Type B pancreatic cell (in vitro differentiated cells): ENCODE measurements around the gene GALNT10. TPM values are rescaled to one million over a fixed set of nuclear protein-coding genes. Genes with fewer than 3 reads are reported as not detected.

Experiments
- DNase-seq: peaks from one replicate; pipeline ENCODE4 v3.0.0; 2021; ENCODE audit warnings: mixed read lengths; ENCODE audit not compliant: unreplicated experiment; ENCODE audit errors: extremely low spot score
- H3K27ac Mint-ChIP-seq: 2 replicates; pipeline ENCODE4 v1.8.0; 2021; ENCODE audit warnings: mild to moderate bottlenecking, mixed read lengths
- H3K27me3 Mint-ChIP-seq: 2 replicates; pipeline ENCODE4 v1.8.0; 2021; ENCODE audit warnings: mixed read lengths
- H3K36me3 Mint-ChIP-seq: 2 replicates; pipeline ENCODE4 v1.8.0; 2021; ENCODE audit warnings: mixed read lengths
- H3K4me1 Mint-ChIP-seq: one replicate; pipeline ENCODE4 v1.8.0; 2021; ENCODE audit warnings: mixed read lengths; ENCODE audit not compliant: unreplicated experiment
- H3K4me3 Mint-ChIP-seq: 2 replicates; pipeline ENCODE4 v1.8.0; 2021; ENCODE audit warnings: mild to moderate bottlenecking, mixed read lengths
- H3K9me3 Mint-ChIP-seq: 2 replicates; pipeline ENCODE4 v1.8.0; 2021; ENCODE audit warnings: mixed read lengths
- total RNA-seq: library from RNA; stranded (reverse); gene quantifications from 2 replicates; pipeline ENCODE4 v1.2.1, GENCODE V29; 2021; ENCODE audit warnings: low replicate concordance
- TF ChIP-seq, protein P1 (sequence below): fragments of 200-600 bp; sonication (generic); conservative IDR thresholded peaks from 2 replicates; pipeline ENCODE4 v1.5.0; 2021; ENCODE audit warnings: antibody characterized with exemption, mild to moderate bottlenecking

The GALNT10 gene
- total RNA-seq, 1 donor from 2014 or later: 23.0 TPM

DNA sequence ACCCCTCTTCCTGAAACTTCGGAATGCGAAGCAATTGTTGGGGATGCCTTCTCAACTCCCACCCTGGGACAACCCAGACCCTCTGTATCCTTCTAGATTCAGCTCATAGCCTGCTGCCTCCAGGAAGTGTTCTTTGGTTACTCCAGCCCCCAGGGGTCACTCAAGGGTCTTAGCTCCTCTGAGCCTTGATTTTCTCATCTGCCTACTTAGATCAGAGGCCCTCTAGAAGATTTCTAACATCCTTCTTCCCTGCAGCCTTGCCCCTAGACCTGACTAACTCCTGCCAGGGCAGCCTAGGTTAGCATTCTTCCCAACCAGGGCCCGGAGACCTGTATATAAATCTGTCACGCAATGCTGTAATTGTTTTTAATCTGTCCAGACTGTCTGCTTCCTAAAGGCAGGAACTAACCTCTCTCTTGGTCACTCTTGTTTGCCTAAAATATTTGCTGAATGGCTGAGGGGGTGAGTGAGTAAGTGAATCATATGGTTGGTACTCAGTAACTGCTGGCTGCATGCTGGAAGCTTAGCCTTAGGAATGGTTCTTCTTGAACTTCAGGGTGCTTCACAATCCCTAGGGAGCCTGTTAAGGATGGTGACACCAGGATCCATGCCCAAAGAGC is 8.2 kb downstream of the GALNT10 start:
- no peak overlapping the region for H3K4me3 Mint-ChIP-seq
- H3K9me3 Mint-ChIP-seq: no peaks in the 10 kb centered on the region
- H3K36me3 Mint-ChIP-seq: peaks cover 3% of the 10 kb centered on the region
- H3K4me1 Mint-ChIP-seq: peaks cover 37% of the 10 kb centered on the region
- no peak overlapping the region for H3K27ac Mint-ChIP-seq
- TF ChIP-seq, protein P1, sequence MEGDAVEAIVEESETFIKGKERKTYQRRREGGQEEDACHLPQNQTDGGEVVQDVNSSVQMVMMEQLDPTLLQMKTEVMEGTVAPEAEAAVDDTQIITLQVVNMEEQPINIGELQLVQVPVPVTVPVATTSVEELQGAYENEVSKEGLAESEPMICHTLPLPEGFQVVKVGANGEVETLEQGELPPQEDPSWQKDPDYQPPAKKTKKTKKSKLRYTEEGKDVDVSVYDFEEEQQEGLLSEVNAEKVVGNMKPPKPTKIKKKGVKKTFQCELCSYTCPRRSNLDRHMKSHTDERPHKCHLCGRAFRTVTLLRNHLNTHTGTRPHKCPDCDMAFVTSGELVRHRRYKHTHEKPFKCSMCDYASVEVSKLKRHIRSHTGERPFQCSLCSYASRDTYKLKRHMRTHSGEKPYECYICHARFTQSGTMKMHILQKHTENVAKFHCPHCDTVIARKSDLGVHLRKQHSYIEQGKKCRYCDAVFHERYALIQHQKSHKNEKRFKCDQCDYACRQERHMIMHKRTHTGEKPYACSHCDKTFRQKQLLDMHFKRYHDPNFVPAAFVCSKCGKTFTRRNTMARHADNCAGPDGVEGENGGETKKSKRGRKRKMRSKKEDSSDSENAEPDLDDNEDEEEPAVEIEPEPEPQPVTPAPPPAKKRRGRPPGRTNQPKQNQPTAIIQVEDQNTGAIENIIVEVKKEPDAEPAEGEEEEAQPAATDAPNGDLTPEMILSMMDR: no peak
- peaks cover 21% of the 10 kb centered on the region for H3K27me3 Mint-ChIP-seq
- no peak for DNase-seq

- peaks cover 35% of the 10 kb centered on the region for H3K4me1 Mint-ChIP-seq
- peaks cover 3% of the 10 kb centered on the region for H3K36me3 Mint-ChIP-seq
- no peak overlapping the region for H3K27ac Mint-ChIP-seq
Measured at GRCh38 chr5:154199263-154199662, 8.7 kb downstream of the GALNT10 start.

GRCh38 chr5:154199671-154200220 is 9.2 kb downstream of the GALNT10 start:
- peaks cover 26% of the 10 kb centered on the region for H3K27me3 Mint-ChIP-seq
- H3K36me3 Mint-ChIP-seq: peaks cover 3% of the 10 kb centered on the region
- DNase-seq: no peak
- peaks cover 36% of the 10 kb centered on the region for H3K4me1 Mint-ChIP-seq
- H3K9me3 Mint-ChIP-seq: no peaks in the 10 kb centered on the region
- no peak overlapping the region for H3K4me3 Mint-ChIP-seq
- TF ChIP-seq, protein P1: no peak
- H3K27ac Mint-ChIP-seq: no peak overlapping the region

More at GRCh38 chr5:154199263-154199662, 8.7 kb downstream of the GALNT10 start:
- TF ChIP-seq, protein P1: no peak
- Mint-ChIP-seq H3K9me3 (no peaks in the 10 kb centered on the region), H3K27me3 (peaks cover 24% of the 10 kb centered on the region), H3K4me3 (no peak overlapping the region)
- no peak for DNase-seq

GRCh38 chr5:154200221-154200620 is 9.7 kb downstream of the GALNT10 start:
- Mint-ChIP-seq H3K4me3 (no peak overlapping the region), H3K9me3 (no peaks in the 10 kb centered on the region), H3K4me1 (peaks cover 34% of the 10 kb centered on the region), H3K27ac (no peak overlapping the region), H3K36me3 (peaks cover 3% of the 10 kb centered on the region), H3K27me3 (peaks cover 29% of the 10 kb centered on the region)
- TF ChIP-seq, protein P1: no peak
- no peak for DNase-seq

DNA sequence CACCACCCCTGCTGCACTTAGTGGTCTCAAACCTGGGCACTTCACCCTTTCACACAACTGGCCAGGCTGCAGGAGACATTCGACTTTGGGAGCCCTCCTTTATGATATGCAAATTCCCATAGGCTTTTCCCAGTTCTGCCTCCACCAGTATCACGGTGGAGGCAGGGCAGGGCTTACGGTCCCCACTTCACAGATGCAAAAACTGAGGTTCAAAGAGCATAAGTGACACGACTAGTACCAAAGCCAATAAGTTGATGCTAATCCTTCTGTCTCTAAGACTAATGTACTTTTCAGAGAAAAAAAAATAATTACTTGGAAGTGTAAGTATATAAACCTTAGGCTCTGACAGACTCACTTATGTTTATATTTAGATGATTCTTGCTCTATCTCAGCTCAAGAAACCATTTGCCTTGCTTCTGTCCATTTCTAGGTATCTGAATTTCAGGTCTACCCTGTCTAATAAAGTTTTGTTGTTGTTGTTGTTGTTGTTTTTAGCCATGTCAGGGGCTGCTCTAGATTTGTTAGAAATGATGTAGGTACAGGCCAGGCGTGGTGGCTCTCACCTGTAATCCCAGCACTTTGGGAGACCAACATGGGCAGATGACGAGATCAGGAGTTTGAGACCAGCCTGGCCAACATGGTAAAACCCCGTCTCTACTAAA is 10.7 kb downstream of the GALNT10 start:
- no peak overlapping the region for H3K27ac Mint-ChIP-seq
- TF ChIP-seq, protein P1: no peak
- no peak overlapping the region for H3K4me3 Mint-ChIP-seq
- H3K36me3 Mint-ChIP-seq: peaks cover 3% of the 10 kb centered on the region
- H3K9me3 Mint-ChIP-seq: no peaks in the 10 kb centered on the region
- DNase-seq: no peak
- H3K4me1 Mint-ChIP-seq: peaks cover 31% of the 10 kb centered on the region
- peaks cover 32% of the 10 kb centered on the region for H3K27me3 Mint-ChIP-seq
